ENCODE results near the gene SFTPD. TPM values are rescaled to one million over a fixed set of nuclear protein-coding genes. Genes with fewer than 3 reads are reported as not detected.

Gene SFTPD
- total and polyA plus RNA-seq, 4 donors: 0.17 to 0.60 (median 0.47) TPM; not detected in 1

DNA sequence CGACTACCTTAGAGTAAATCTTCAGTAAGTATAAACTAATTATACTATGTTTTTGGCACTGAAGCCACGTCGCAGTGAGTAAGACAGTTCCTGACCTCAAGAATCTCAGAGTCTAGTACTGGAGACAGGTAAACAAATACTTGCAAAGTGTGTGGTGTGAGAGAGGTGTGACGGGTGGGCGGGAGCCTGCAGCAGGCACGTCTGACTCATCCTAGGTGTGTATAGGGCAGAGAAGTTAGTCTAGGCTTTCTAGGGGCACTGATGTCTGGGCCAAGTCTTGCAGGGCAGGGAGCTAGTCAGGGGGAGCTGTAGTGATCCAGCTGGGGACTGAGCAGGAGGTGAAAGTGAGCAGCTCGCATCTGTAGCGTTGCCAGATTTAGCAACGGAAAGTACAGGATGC is 35.9 kb upstream of the SFTPD start (continued):
- TF ChIP-seq, protein P1, sequence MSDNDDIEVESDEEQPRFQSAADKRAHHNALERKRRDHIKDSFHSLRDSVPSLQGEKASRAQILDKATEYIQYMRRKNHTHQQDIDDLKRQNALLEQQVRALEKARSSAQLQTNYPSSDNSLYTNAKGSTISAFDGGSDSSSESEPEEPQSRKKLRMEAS (IDR thresholded peaks at IDR 0.05): no peak
- no peak for TF ChIP-seq YY1 (IDR thresholded peaks at IDR 0.05)

DNA sequence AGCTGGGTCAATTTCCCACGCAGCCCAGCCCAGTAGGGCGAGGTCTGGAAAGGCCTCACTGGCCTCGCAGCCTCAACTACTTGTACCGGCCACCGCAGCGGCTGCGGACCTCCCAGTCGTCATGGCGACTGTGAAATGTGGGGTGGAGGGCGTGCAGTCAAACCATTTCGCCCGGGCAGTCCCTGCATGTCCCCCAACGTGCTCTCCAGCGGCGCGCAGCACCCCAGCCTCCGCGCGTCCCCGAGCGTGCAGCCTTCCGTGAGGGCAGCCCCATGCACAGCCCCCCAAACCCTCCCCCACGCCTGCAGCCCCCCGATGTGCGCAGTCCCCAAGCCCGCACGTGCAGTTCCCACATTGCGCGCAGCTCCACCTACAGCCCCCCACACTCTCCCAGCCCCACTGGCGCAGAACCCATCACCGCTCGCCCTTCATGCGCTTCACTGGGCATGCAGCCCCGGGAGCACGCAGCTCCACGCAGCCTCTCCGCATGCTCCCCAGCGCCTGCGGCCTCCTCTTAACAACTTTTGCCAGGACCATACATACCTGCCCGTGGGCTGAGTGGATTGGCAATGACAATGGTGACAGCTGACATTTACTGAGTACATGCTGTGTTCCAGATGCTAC is 34.5 kb upstream of the SFTPD start:
- Histone ChIP-seq H3K9me3 (ENCODE audit: control insufficient read depth in 4 of 4, low read length in 3 of 4) (no peaks in the 10 kb centered on the region), H3K4me1 (ENCODE audit: control insufficient read depth in 4 of 4, insufficient read depth in 4 of 4, low read length in 3 of 4) (peaks cover 4 to 15% (median 7%) of the 10 kb centered on the region in 4 donors), H3K27me3 (ENCODE audit: control insufficient read depth in 4 of 4, insufficient read depth in 4 of 4, low read length in 3 of 4) (no peaks in the 10 kb centered on the region), H3K4me3 (ENCODE audit: low read depth in 1 of 3, low read length in 3 of 3) (no peak overlapping the region), H3K9ac (ENCODE audit: low read depth in 1 of 2, low read length in 2 of 2) (no peak overlapping the region), H3K27ac (ENCODE audit: low read depth in 1 of 2, low read length in 2 of 2) (no peak overlapping the region), H3K36me3 (ENCODE audit: control insufficient read depth in 4 of 4, insufficient read depth in 3 of 4, low read depth in 1 of 4, low read length in 3 of 4) (no peaks in the 10 kb centered on the region)
- TF ChIP-seq RXRA (IDR thresholded peaks at IDR 0.05) (no peak), NR2F2 (IDR thresholded peaks at IDR 0.05) (no peak), HNF4A (conservative IDR thresholded peaks at IDR 0.05) (no peak), EGR1 (IDR thresholded peaks at IDR 0.05; ENCODE audit: low read depth in 2 of 2) (no peak), SP1 (IDR thresholded peaks at IDR 0.05) (no peak), TAF1 (conservative IDR thresholded peaks at IDR 0.05) (no peak), GABPA (IDR thresholded peaks at IDR 0.05 in 1 of 2, conservative IDR thresholded peaks at IDR 0.05 in 1 of 2) (no peak), FOXA1 (IDR thresholded peaks at IDR 0.05) (no peak)
- TF ChIP-seq, protein P1 (IDR thresholded peaks at IDR 0.05): no peak
- TF ChIP-seq, protein P2, sequence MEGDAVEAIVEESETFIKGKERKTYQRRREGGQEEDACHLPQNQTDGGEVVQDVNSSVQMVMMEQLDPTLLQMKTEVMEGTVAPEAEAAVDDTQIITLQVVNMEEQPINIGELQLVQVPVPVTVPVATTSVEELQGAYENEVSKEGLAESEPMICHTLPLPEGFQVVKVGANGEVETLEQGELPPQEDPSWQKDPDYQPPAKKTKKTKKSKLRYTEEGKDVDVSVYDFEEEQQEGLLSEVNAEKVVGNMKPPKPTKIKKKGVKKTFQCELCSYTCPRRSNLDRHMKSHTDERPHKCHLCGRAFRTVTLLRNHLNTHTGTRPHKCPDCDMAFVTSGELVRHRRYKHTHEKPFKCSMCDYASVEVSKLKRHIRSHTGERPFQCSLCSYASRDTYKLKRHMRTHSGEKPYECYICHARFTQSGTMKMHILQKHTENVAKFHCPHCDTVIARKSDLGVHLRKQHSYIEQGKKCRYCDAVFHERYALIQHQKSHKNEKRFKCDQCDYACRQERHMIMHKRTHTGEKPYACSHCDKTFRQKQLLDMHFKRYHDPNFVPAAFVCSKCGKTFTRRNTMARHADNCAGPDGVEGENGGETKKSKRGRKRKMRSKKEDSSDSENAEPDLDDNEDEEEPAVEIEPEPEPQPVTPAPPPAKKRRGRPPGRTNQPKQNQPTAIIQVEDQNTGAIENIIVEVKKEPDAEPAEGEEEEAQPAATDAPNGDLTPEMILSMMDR (IDR thresholded peaks at IDR 0.05; ENCODE audit: low read depth, low read length, missing input control): no peak
- TF ChIP-seq, protein P3, sequence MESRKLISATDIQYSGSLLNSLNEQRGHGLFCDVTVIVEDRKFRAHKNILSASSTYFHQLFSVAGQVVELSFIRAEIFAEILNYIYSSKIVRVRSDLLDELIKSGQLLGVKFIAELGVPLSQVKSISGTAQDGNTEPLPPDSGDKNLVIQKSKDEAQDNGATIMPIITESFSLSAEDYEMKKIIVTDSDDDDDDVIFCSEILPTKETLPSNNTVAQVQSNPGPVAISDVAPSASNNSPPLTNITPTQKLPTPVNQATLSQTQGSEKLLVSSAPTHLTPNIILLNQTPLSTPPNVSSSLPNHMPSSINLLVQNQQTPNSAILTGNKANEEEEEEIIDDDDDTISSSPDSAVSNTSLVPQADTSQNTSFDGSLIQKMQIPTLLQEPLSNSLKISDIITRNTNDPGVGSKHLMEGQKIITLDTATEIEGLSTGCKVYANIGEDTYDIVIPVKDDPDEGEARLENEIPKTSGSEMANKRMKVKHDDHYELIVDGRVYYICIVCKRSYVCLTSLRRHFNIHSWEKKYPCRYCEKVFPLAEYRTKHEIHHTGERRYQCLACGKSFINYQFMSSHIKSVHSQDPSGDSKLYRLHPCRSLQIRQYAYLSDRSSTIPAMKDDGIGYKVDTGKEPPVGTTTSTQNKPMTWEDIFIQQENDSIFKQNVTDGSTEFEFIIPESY (IDR thresholded peaks at IDR 0.05): no peak
- DNase-seq (ENCODE audit: low spot score): no peak
- 46% methylated on average over 40 of the region's 40 CpGs for WGBS

DNA sequence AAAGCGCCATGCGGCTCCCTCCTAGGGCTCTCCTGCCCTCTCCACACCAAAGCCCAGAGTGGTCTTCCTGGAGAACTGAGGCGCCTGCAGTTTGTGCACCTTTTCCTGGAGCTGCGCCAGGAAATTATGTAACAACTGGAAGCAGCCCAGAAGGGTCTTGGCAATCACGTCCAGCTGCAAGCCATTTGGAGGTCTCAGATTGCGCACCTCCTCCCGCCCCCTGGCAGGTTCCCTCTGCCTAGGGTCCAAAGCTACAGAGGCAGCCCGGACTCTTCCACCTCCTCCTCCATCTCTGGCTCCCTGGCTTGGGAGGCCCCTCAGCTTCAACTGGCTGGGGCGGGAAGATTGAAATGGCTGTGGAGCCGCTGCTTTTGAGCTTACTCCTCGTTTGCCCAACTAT is 34.0 kb upstream of the SFTPD start:
- TF ChIP-seq FOXA2 (IDR thresholded peaks at IDR 0.05): no peak
- TF ChIP-seq, protein P1 (IDR thresholded peaks at IDR 0.05): no peak
- no peak for TF ChIP-seq GABPA (IDR thresholded peaks at IDR 0.05 in 1 of 2, conservative IDR thresholded peaks at IDR 0.05 in 1 of 2)
- TF ChIP-seq RXRA (IDR thresholded peaks at IDR 0.05): no peak
- TF ChIP-seq HNF4A (conservative IDR thresholded peaks at IDR 0.05): no peak
- no peak for DNase-seq (ENCODE audit: low spot score)
- Histone ChIP-seq H3K36me3 (ENCODE audit: control insufficient read depth in 4 of 4, insufficient read depth in 3 of 4, low read depth in 1 of 4, low read length in 3 of 4) (no peaks in the 10 kb centered on the region), H3K27ac (ENCODE audit: low read depth in 1 of 2, low read length in 2 of 2) (no peak overlapping the region), H3K9me3 (ENCODE audit: control insufficient read depth in 4 of 4, low read length in 3 of 4) (no peaks in the 10 kb centered on the region), H3K9ac (ENCODE audit: low read depth in 1 of 2, low read length in 2 of 2) (no peak overlapping the region), H3K27me3 (ENCODE audit: control insufficient read depth in 4 of 4, insufficient read depth in 4 of 4, low read length in 3 of 4) (no peaks in the 10 kb centered on the region), H3K4me3 (ENCODE audit: low read depth in 1 of 3, low read length in 3 of 3) (no peak overlapping the region), H3K4me1 (ENCODE audit: control insufficient read depth in 4 of 4, insufficient read depth in 4 of 4, low read length in 3 of 4) (peaks cover 4 to 15% (median 7%) of the 10 kb centered on the region in 4 donors)
- WGBS: 41% methylated on average over 11 of the region's 11 CpGs
